Suppressor macrophage treated with lipopolysaccharide for 4 hours (primary cell): ENCODE results near the gene ADRA2B.

Experiments used
- DNase-seq: peaks from one replicate; pipeline ENCODE4 v3.0.0-alpha.2; 2020

The ADRA2B gene

DNA sequence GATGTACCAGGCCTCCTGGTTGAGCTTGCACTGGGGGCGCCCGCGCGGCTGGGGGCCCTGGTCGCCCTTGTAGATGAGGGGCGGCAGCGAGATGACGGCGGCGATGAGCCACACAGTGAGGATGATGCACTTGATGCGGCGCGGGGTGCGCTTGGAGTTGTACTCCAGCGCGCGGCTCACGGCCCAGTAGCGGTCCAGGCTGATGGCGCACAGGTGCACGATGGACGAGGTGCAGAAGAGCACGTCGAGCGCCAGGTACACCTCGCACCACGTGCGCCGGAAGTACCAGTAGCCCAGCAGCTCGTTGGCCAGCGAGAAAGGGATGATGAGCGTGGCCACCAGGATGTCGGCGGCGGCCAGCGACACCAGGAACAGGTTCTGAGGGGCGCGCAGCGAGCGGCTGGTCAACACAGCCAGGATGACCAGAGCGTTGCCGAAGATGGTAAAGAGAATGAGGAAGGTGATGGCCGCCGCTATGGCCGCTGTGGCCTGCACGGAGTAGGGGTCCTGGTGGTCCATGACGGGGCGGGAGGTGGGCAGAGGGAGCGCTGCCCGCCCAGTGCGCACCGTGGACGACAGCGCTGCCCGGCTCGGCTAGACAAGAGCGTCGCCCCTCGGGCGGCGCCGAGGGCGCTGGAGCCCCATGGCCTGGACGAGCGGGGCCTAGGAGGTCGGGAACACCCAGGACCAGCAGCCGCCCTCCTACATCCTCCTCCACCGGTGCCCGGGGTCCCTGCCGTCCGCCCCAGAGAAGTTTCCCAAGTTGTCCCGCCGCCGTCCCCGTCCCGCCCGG is 544 bp downstream of the ADRA2B start:
- DNase-seq: no peak

DNA sequence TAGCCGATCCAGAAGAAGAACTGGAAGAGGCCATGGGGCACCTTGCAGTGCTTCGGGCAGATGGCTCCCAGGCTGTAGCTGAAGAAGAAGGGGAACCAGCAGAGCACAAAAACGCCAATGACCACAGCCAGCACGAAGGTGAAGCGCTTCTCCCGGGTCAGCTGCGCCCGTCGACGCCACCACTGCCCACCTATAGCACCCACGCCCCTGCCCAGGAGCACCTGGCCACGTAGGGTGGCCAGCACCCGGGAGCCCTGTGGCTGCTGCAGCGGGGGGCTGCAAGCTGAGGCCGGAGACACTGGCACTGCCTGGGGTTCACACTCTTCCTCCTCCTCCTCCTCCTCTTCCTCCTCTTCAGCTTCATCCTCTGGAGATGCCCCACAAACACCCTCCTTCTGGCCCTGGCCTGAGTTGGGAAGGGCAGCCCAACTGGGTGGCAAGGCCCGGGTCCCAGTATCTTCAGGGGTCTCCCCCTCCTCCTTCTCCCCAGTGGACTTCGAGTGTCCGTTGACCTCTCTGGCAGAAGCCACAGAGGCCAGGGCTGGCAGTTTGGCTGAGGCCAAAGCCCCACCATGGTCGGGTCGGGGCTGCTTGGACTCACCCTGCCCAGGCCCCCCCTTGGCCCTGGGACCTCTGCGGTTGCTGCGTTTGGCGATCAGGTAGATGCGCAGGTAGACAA is 1.3 kb downstream of the ADRA2B start:
- DNase-seq: no peak

DNA sequence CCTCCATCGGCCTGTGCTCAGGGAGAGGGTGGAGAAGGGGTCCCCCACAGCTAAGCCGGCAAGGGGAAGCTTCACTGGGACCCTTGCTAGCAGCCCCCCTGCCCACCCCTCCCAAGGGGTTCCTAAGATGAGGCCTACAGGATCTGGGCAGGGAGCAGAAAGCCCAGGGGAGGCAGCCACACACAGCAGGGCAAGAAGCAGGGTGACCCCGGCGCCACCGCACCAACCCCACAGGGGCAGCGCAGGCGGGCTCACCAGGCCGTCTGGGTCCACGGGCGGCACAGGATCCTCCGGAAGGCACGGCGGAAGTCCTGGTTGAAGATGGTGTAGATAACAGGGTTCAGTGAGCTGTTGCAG is 1.8 kb downstream of the ADRA2B start:
- no peak for DNase-seq

DNA sequence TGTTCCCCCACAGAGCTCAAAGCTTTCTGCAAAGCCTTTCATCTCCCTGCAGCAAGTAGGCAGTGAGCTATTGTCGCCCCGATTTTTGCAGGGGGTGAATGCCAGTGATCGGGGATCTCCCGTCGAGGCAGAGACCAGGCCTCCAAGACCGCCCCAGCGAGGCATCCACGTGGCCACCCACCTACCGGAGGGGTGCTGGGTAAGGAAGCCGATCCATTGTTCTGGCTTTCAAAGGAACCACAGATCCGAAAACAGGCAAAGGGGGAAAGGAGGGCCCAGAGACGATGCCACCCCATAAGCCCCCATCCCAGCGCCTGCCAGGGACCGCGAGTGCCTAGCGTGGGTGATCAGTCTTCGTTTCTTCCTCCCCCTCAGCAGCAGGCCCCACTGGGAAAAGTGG is 2.4 kb downstream of the ADRA2B start:
- no peak for DNase-seq

DNA sequence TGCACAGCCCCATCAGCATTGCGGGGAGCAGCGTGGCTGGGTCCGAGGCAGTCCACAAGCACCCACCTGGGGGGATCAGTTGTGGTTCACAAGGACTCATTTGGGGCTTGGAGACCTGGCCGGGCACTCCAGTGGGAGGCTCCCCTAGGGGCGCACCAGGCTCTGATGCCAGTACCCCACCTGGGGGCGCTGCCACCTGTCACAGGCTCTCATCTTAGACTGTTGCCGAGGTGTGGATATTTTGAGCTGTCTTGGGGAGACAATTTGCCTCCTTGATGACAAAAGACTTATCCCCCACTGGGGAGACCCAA is 3.0 kb downstream of the ADRA2B start:
- DNase-seq: no peak

DNA sequence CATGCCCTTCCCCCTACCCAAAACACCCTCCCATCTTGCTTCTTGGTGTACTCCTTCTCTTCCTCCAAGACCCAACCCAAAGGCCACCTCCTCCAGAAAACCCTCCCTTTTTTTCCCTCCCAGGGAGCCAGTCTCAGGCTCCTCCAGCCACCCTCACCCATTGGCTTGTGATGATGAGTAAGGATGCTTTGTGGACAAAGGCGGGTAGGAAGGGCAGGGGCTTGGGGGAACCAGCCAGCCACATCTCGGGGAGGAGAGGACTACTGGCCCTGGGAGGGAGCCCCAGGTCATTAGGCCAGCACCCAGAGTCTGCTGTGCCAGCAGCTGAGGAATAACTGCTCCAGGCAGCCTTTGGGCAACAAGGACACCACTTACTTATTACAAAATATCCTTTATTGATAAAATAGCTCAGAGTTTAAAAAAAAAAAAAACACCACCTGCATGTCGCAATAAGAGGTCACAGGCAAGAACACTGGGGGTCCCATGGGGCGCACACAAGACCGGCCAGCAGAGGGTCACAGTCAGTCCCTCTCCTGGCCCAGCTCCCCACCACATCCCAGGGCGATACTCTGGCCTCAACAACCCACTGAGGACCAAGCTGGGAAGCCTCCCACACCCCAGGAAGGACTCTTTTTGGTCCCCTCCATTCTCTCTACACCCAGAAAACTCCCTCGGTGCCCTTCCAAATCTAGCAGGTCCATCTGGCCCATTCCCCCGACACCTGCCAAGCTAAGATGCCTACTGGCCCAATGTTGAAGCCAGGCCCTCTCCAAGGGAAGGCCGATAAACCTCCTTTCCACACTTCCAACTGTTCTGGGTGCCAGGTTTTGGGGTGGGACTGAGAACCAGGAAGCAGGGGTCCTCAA is 3.6 kb downstream of the ADRA2B start:
- DNase-seq: no peak

DNA sequence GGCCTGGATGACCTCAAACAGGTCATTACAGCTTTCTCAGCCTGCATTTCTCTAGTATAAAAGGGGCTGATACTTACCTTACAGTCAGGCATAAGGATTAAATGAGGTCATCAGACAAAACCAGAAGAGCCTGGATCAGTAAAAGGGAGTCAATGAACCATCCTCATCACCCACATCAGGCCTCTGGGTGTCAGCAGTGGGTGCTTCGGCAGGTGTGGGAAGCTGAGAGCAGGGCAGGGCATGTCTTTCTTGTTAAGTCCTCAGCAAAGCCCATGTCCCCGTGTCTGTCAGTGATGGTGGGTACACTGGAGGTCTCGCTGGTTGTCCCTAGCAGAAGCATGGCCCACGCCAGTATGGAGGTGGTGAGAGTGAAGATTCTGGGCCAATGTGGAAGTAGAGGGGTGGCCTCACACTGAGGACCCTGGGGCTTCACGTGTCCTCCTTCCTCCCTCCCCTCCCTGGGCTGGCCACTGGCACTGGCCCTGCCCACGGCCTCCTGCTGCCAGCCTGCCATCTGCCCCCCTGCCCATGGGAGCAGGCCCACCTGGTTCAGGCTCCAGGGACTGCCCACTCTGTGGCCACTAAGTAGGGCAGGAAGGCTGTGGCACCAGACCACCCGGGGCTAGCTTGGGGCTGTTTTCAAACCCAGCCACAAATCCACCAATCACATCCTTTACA is 4.4 kb downstream of the ADRA2B start:
- DNase-seq: no peak

DNA sequence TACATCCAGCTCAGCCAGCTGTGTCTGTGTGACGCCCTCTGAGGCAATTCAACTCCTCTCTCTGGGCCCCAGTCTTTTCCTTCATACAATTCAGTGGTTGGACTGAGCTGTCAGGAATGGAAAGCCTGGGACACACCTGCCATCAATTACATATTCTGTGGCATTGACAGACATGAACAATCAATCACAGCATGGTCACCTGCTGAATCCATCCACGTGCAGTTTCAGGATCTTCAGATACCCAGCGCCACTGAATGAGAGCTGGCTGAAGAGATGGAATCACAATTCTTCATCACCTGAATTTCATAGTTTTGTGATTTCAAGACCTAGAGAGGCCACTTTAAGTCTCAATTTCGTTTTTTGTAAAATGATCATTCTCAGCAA is 5.1 kb downstream of the ADRA2B start:
- no peak for DNase-seq

DNA sequence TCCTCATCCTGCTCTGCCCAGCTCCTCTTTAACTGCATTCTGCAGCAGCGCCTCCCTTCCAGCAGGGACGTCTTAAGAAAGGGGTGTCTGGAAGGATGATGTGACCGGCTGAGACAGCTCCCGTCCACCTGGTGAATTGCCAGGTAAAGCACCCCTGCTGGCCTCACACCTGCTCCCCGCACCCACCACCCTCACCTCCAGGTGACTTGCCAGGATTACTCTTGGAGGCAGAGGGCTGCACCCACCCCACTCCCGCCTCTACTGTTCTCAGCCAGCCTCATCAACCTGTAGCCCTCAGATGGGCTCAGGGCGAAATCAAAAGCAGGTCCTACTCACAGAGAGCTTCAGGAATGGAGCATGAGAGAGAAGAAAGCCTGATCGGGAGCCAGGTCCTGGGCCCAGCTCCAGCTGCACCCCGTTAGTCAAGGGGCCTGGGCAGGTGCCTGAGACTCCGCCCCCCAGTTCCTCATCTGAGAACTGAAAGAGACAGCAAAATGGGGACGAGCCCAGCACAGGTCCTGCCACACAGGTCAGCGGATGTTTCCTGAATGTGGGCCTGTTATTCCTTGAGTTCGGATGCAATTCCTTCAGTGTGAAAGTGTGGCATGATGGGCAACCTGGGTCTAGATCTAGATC is 5.6 kb downstream of the ADRA2B start:
- no peak for DNase-seq

DNA sequence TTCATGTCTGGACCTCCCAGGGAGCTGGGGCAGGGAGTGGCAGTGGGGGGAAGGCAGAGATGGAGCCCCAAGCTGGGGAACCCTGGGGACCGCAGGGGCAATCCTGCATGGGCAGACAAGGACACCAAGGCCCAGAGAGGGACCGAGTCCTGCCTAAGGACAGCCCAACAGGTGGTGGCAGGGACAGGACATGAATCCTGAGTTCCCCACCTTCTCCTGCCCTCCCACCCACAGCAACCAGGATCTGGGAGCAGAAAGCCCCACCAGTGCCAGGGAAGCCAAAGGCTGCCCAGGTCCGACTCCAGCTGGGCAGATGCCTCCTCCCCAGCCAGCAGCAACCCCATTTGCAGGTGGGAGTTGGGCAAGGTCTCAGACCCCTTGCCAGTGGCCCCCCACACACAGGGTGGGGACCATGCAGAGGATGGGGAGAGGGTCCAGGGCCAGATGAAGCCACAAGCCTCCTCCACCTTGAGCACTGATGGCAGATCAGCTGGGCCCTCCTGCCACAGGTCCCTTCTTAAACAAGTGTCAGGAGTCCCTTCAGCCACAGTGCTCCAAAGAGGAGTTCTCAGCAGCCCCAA is 6.3 kb downstream of the ADRA2B start:
- no peak for DNase-seq

DNA sequence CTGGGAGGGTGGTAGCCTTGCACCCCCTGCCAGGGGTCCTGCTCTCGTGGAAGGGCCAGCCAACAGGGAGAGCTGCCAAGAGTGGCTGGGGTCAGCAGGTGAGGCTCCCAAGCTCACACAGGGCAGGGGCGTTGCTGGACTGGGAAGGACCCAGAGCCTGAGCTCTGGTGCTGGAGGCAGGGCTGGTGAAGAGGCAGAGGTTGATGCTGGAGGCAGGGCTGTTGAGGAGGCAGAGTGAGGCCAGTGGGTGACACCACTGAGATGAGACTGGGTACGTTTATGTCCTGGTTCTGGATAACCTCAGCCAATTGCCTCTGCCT is 7.0 kb downstream of the ADRA2B start:
- no peak for DNase-seq

DNA sequence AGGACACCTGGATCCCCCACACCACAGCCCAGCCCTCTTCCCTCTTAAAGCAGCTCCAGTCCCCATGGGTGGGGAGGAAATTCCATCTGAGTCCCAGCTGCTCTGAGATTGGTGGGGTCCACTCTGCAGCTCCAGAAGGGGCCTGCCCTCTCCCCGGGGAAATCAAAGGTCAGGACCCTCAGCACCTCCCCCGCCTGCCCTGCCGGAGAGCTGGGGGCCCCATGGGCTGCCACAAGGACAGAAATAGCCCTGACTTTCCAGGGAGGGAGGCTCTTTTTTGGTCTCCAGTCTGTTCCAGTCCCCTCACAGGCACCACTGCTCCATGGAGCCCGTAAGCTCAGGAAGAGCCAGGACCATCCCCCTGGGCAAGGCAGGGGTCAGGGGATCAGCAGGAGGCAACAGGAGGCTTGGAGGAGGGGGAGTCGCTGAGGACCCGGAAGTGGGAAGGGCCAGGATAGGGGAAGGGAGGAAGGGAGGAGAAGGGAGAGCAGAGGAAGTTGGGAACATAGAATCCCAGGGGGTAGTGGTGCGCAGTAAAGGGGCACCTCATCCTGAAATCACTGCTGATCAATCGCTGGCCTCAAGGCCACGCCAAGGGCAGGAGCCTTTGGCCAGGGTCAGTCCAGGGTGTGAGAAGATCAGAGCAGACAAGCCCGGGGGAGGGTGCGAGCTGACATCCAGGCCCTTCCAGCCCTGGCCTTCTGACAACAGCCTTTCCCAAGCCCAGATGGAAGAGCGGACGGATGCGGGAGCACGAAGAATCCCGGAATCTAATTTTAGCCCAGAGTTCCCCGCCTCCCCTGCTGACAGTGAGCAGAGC is 7.6 kb downstream of the ADRA2B start:
- no peak for DNase-seq

DNA sequence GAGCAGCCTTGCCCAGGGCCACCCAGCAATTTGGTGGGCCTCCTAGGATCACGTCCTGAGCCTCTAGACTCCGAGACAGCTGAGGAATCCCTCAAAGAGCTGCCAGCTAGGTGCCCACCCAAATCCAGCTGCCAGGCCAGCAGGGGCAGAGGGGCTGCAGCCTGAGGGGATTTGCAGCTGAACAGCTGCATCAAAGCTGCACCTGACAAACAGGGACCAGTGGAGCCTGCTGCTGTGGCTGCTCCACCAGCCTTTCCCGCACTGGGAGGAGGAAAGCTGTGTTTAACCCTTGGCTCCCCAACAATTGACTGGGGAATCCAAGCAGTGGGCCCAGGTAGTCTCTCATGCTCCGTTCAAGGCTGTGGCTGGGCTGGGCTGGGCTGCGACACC is 8.2 kb downstream of the ADRA2B start:
- no peak for DNase-seq

DNA sequence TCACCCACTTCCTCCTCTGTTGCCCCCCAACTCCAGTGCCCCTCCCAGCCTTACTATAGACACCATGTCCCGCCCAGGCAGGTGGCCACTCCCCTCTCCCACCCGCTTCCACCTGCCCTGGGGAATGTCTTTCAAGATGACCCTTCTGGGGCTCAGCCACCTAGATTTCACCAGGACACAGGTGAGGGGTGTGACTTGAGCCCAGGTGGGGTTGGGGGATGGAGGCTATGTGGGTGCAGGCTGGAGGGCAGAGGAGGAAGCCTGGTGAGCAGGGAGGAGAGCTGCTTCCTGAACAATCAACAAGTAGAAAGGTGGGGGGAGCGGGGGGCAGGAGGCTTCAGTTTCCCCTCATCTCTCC is 8.7 kb downstream of the ADRA2B start:
- no peak for DNase-seq

DNA sequence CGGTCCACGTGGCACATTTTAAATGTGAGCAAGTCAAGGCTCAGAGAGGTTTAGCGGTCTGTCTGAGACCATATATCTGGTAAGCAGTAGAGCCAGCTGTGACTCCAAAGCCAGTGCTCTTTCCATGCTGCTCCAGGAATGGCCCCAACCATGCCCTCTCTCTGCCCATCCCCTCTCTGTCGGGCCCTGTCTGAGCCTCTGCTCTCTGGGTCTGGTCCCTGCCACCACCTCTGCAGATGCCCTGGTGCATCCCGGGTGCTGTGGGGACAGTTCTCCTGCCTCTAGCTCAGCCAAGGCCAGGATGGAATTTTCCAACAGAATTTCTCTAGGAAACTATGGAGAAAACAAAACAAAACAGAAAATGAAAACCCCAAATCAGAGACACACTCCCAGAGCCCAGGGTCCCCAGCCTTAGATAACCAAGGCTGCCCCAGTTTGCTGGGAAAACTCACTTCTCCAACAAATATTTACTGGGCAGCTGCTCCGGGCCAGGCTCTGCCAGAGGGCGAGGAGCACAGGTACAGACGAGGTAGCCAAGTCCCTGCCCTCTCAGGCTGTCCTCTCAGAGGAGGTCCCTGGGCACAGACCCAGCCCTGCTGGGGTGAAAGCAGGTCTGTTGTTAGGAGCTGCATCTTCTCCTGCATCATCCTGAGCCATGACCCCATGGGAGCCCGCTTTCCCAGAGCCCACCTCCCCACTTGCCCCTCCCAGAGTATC is 9.2 kb downstream of the ADRA2B start:
- DNase-seq: no peak

DNA sequence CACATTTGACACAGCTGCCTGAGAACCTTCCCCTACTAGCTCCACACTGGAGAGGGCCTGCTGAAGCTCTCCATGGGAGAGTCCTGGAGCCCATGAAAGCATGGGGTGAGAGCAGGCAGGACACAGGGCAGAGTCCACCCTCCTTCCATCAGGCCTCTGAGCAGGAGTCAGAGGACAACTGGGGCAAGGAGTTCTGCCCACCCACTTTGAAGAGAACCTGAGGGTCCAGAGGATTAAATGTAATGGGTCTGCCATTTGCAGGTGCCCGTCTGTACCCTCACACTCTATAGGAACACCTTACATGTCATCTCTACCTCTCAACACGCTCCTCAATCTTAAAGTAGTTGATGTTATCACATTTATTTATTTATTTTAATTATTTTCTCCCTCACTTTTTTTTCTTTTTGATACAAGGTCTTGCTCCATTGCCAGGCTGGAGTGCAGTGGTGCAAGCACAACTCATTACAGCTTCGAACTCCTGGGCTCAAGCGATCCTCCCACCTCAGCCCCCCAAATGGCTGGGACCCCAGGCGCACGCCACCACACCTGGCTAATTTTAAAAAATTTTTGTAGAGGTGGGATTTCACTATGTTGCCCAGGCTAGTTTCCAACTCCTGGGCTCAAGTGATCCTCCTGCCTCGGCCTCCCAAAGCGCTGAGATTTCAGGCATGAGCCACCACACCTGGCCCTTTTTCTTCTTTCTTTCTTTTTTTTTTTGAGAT is 10.2 kb downstream of the ADRA2B start:
- DNase-seq: no peak

DNA sequence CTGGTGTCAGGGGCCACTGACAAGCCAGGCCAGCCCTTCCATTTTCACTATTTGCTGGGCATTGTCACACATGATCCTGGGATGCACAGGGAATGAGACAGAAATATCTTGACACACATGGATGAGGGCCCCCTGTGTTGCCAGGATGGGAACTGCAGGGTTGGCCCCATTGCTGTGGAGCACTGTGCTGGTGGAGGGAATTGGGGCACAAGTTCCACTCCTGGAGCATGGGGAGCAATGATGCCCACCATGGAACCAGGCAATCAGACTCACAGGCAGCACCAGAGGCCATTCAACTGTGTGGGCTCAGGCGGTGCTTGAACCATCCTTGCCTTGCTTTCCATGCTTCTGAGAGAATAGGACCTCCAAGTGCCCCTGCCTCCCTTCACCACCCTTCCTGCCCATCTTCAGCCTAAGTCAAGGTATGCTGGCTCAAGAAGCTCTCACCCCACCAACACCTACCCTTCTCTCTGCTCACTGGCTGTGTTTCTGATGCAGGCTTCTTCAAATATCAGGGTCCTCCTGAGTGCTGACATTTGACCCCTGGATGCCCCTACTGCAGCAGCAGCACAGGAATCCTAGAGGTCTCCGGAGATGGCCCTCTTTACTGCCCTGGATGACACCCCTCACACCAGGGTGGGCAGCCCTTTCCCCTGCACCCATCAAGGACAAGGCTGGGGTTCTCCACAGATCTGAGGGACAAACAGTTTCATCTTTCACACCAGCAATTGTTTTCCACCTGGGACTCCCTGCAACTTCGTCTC is 11.0 kb downstream of the ADRA2B start:
- no peak for DNase-seq

DNA sequence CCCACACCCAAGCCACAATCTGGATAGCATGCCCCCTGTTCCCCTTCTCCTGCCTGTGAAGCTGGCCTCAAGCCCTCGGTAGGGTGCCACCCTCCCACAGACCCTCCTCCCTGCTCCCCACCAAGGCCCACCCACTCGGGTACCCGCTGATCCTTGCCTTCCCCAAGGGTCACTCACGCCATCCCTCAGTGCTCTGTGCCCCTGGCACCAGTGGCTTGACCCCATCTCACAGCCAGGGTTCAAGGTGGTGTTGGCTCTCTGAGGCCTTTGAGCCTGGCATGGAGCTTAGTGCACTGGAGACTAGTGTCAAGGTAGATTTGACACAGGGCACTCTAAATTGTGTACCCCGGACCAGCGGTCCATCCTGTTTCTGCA is 11.9 kb downstream of the ADRA2B start:
- DNase-seq: no peak

DNA sequence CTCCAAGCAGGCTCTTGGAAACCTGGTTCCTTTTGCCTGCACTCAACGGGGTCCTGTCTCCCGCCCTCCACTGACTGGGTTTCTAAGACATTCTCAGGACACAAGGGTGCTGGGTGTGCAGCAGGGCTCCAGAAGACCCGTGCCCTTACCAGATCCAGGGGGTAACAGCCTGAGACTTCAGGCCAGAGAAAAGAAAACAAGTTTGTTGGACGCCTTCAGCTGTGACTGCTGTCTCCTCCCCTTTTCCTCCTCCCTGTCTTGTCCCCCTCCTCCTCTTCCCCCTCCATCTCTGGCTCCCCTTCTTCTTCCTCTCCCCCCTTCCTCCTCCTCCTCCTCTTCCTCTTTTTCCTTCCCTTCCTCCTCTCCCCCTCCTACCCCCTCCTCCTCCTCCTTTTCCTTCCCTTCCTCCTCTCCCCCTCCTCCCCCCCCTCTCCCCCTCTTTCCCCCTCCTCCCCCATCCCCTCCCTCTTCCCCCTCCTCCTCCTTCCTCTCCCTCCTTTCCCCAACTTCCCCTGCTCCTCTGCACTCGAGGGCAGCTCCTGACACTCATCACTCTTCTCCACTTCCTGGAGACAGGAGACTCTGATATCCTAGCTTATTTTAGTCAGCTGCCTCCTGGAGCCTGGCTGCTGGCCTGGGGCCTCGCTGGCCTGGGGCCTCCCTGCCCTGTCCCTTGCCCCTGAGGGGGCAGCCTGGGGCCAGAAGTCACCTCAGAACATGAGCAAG is 12.4 kb downstream of the ADRA2B start:
- no peak for DNase-seq
